HG03103 (cell line): ENCODE data around the gene SERPINF2.
"Not testable (repeated sequence)": the region's sequence is repeated elsewhere in the genome, so short reads cannot be mapped to it uniquely, and the experiment has no call there.

Experiments used
- ATAC-seq: cut with Tn5 transposase; IDR thresholded peaks from one replicate; pipeline ENCODE4 v1.9.1; 2021; ENCODE audit warnings: low read depth; ENCODE audit not compliant: unreplicated experiment

The SERPINF2 gene

GRCh38 chr17:1733759-1734158 lies 8.9 kb upstream of the SERPINF2 start:
- no peak for ATAC-seq

GRCh38 chr17:1735418-1735817 lies 7.3 kb upstream of the SERPINF2 start:
- ATAC-seq, result no peak

GRCh38 chr17:1735834-1736347 lies 6.8 kb upstream of the SERPINF2 start:
- no peak for ATAC-seq

GRCh38 chr17:1736348-1737281 lies 6.1 kb upstream of the SERPINF2 start:
- no peak for ATAC-seq

- ATAC-seq, result no peak
Observed at GRCh38 chr17:1737531-1738291, 5.0 kb upstream of the SERPINF2 start.

- ATAC-seq, result not testable (repeated sequence)
Observed at GRCh38 chr17:1741899-1742298, 772 bp upstream of the SERPINF2 start.

GRCh38 chr17:1743088-1743439 lies 393 bp downstream of the SERPINF2 start:
- no peak for ATAC-seq

GRCh38 chr17:1744551-1745512 lies 2.2 kb downstream of the SERPINF2 start:
- no peak for ATAC-seq

- no peak for ATAC-seq
Observed at GRCh38 chr17:1745513-1746020, 2.9 kb downstream of the SERPINF2 start.

- no peak for ATAC-seq
Observed at GRCh38 chr17:1746975-1747543, 4.4 kb downstream of the SERPINF2 start.

GRCh38 chr17:1750628-1751027 lies 8.0 kb downstream of the SERPINF2 start:
- ATAC-seq, result no peak

- ATAC-seq, result no peak
Observed at GRCh38 chr17:1752425-1753262, 10.0 kb downstream of the SERPINF2 start.

- ATAC-seq, result no peak
Observed at GRCh38 chr17:1753767-1754429, 11.2 kb downstream of the SERPINF2 start.

- ATAC-seq, result no peak
Observed at GRCh38 chr17:1754430-1755112, 11.9 kb downstream of the SERPINF2 start.

GRCh38 chr17:1755252-1755826 lies 12.7 kb downstream of the SERPINF2 start:
- ATAC-seq, result no peak

GRCh38 chr17:1755827-1756262 lies 13.2 kb downstream of the SERPINF2 start:
- no peak for ATAC-seq

- ATAC-seq, result no peak
Observed at GRCh38 chr17:1758807-1759206, 16.1 kb downstream of the SERPINF2 start.
